ENCODE measurements around the gene SELENOP. TPM values are rescaled to one million over a fixed set of nuclear protein-coding genes. Genes with fewer than 3 reads are reported as not detected.

Gene SELENOP
- total and polyA plus RNA-seq, 2 experiments from 2014 or later, result 11.0 to 12.3 TPM

- Histone ChIP-seq H3K9me2 (ENCODE audit: insufficient read depth) (no peaks in the 10 kb centered on the region), H3K36me3 (ENCODE audit: insufficient read depth) (peaks cover 5% of the 10 kb centered on the region), H3K4me3 (no peak overlapping the region), H2AFZ (no peak overlapping the region), H3K4me1 (ENCODE audit: insufficient read depth) (no peaks in the 10 kb centered on the region), H3K27ac (ENCODE audit: low read depth) (no peak overlapping the region), H4K20me1 (replicated peaks; ENCODE audit: insufficient read depth) (no peaks in the 10 kb centered on the region), H3K27me3 (ENCODE audit: insufficient read depth) (no peaks in the 10 kb centered on the region), H3F3A (replicated peaks; ENCODE audit: low read depth) (no peaks in the 10 kb centered on the region), H3K79me2 (replicated peaks; ENCODE audit: insufficient read depth) (no peaks in the 10 kb centered on the region), H3K4me2 (no peak overlapping the region)
- TF ChIP-seq CREB1 (CRISPR knock-in tag; IDR thresholded peaks at IDR 0.05; ENCODE audit: low read depth) (no peak), REST (IDR thresholded peaks at IDR 0.05; ENCODE audit: unreplicated experiment) (no peak), EZH2phosphoT487 (IDR thresholded peaks at IDR 0.05; ENCODE audit: unreplicated experiment) (no peak), STAT1 (IDR thresholded peaks at IDR 0.05; ENCODE audit: unreplicated experiment) (no peak)
- Mint-ChIP-seq H3K9me3 (no peaks in the 10 kb centered on the region), H3K27ac (no peak overlapping the region), H3K27me3 (ENCODE audit: insufficient read depth, low read depth, poor library complexity) (no peaks in the 10 kb centered on the region), H3K4me3 (no peak overlapping the region), H3K36me3 (ENCODE audit: low read depth) (peaks cover 18% of the 10 kb centered on the region; the same call in 2 of the 3 replicates), H3K4me1 (no peaks in the 10 kb centered on the region)
- no peak for ATAC-seq
- DNase-seq (ENCODE audit: low spot score), result no peak
Observed at GRCh38 chr5:42801516-42802166, 10.1 kb downstream of the SELENOP start.

GRCh38 chr5:42800748-42801330 is 10.9 kb downstream of the SELENOP start:
- H3K4me1 Mint-ChIP-seq, result no peaks in the 10 kb centered on the region
- Histone ChIP-seq H3K27ac (ENCODE audit: low read depth) (no peak overlapping the region), H3K36me3 (ENCODE audit: insufficient read depth) (no peaks in the 10 kb centered on the region; the same call in 1 of the 2 replicates), H3F3A (replicated peaks; ENCODE audit: low read depth) (no peaks in the 10 kb centered on the region), H3K27me3 (ENCODE audit: insufficient read depth) (no peaks in the 10 kb centered on the region), H3K79me2 (replicated peaks; ENCODE audit: insufficient read depth) (no peaks in the 10 kb centered on the region), H3K4me2 (no peak overlapping the region), H3K9me2 (ENCODE audit: insufficient read depth) (no peaks in the 10 kb centered on the region), H4K20me1 (replicated peaks; ENCODE audit: insufficient read depth) (no peaks in the 10 kb centered on the region), H3K4me1 (ENCODE audit: insufficient read depth) (no peaks in the 10 kb centered on the region), H2AFZ (no peak overlapping the region), H3K4me3 (no peak overlapping the region)
- no peak for DNase-seq (ENCODE audit: low spot score)
- H3K4me3 Mint-ChIP-seq, result no peak overlapping the region
- H3K27me3 Mint-ChIP-seq (ENCODE audit: insufficient read depth, low read depth, poor library complexity), result no peaks in the 10 kb centered on the region
- no peaks in the 10 kb centered on the region for H3K9me3 Mint-ChIP-seq
- H3K27ac Mint-ChIP-seq, result no peak overlapping the region
- peaks cover 18% of the 10 kb centered on the region; the same call in 2 of the 3 replicates for H3K36me3 Mint-ChIP-seq (ENCODE audit: low read depth)
- ATAC-seq, result no peak
- TF ChIP-seq ZNF331 (CRISPR knock-in tag; IDR thresholded peaks at IDR 0.05; ENCODE audit: low read depth) (no peak), JUNB (IDR thresholded peaks at IDR 0.05; ENCODE audit: unreplicated experiment) (no peak), EZH2 (IDR thresholded peaks at IDR 0.05; ENCODE audit: low read depth, unreplicated experiment) (no peak), REST (IDR thresholded peaks at IDR 0.05; ENCODE audit: unreplicated experiment) (no peak), NANOG (IDR thresholded peaks at IDR 0.05; ENCODE audit: borderline replicate concordance) (no peak), ETS1 (IDR thresholded peaks at IDR 0.05) (no peak), EZH2phosphoT487 (IDR thresholded peaks at IDR 0.05; ENCODE audit: unreplicated experiment) (no peak), CTCF (conservative IDR thresholded peaks at IDR 0.05; ENCODE audit: low read depth in 2 of 2) (no peak), STAT1 (IDR thresholded peaks at IDR 0.05; ENCODE audit: unreplicated experiment) (no peak)
